ENCODE results near the gene IL22RA2. TPM values are rescaled to one million over a fixed set of nuclear protein-coding genes. Genes with fewer than 3 reads are reported as not detected.

Gene IL22RA2
- total RNA-seq, 1 experiment from 2014 or later: not detected

DNA sequence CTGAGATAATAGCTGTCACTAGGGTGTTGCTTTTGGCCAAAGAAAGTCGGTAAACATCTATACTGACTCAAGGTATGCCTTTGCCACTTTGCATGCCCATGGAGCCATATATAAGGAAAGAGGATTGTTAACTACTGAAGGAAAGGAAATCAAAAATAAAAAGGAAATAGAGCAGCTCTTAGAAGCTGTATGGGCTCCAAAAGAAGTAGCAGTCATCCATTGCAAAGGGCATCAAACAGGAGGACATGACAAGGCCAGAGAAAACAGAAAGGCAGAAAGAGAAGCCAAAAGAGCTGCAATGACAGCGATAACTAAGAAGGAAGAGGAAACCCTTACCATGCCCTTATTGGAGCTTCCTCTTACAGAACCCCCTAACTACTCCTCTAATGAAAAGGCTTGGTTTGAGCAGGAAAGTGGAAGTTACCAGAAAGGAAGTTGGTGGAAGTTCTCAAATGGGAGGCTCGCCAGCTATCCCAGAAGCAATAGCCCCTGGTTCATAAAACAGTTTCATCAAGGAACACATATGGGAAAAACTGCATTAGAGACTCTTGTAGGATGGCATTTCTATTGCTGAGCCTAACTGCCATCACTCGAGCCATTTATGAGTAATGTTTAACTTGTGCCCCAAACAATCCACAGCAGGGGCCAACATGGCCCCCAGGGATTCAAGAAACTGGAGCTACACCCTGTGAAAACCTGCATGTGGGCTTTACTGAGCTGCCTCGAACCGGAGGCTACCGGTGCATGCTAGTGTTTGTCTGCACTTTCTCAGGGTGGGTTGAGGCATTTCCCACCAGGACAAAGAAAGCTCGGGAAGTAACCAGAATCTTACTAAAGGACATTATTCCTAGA is 7.0 kb downstream of the IL22RA2 start:
- H3K27me3 ChIP-seq (replicated peaks; ENCODE audit: control insufficient read depth, insufficient read depth, low read length): no peaks in the 10 kb centered on the region
- peaks cover 5% of the 10 kb centered on the region; the same call in 1 of the 2 replicates for H3K4me1 ChIP-seq
- TF ChIP-seq, protein P1, sequence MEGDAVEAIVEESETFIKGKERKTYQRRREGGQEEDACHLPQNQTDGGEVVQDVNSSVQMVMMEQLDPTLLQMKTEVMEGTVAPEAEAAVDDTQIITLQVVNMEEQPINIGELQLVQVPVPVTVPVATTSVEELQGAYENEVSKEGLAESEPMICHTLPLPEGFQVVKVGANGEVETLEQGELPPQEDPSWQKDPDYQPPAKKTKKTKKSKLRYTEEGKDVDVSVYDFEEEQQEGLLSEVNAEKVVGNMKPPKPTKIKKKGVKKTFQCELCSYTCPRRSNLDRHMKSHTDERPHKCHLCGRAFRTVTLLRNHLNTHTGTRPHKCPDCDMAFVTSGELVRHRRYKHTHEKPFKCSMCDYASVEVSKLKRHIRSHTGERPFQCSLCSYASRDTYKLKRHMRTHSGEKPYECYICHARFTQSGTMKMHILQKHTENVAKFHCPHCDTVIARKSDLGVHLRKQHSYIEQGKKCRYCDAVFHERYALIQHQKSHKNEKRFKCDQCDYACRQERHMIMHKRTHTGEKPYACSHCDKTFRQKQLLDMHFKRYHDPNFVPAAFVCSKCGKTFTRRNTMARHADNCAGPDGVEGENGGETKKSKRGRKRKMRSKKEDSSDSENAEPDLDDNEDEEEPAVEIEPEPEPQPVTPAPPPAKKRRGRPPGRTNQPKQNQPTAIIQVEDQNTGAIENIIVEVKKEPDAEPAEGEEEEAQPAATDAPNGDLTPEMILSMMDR (IDR thresholded peaks at IDR 0.05; ENCODE audit: insufficient read depth in 1 of 2, low read depth in 1 of 2, low read length in 1 of 2, severe bottlenecking in 1 of 2, unreplicated experiment in 1 of 2): no peak
- peaks cover 62% of the 10 kb centered on the region for H3K9me3 Mint-ChIP-seq (ENCODE audit: unreplicated experiment)
- H3K9me3 ChIP-seq: peaks cover 30% of the 10 kb centered on the region
- H3K27ac Mint-ChIP-seq (ENCODE audit: unreplicated experiment): no peak overlapping the region
- no peak overlapping the region for H3K4me3 ChIP-seq (ENCODE audit: low read depth, low read length)
- no peak overlapping the region for H3K4me3 Mint-ChIP-seq (ENCODE audit: unreplicated experiment)
- BruUV-seq (replicated peaks): no TSS peak
- intact Hi-C loops (cut with micrococcal nuclease; ENCODE audit: unreplicated experiment): no loop called here
- ChIA-PET CTCF (interaction anchor here (0.6 kb wide), 1 partner anchor 73 kb away, joined by 3 read pairs; no protein-coding TSS in a partner anchor), POLR2A (no interaction called here)
- DNase-seq: no peak
- H3K36me3 ChIP-seq (ENCODE audit: control insufficient read depth, insufficient read depth, low read length): no peaks in the 10 kb centered on the region
- no peaks in the 10 kb centered on the region for H3K36me3 Mint-ChIP-seq (ENCODE audit: insufficient read depth, unreplicated experiment)
- H3K4me1 Mint-ChIP-seq (ENCODE audit: low read depth, unreplicated experiment): no peaks in the 10 kb centered on the region
- H3K27me3 Mint-ChIP-seq (ENCODE audit: insufficient read depth, unreplicated experiment): no peaks in the 10 kb centered on the region

DNA sequence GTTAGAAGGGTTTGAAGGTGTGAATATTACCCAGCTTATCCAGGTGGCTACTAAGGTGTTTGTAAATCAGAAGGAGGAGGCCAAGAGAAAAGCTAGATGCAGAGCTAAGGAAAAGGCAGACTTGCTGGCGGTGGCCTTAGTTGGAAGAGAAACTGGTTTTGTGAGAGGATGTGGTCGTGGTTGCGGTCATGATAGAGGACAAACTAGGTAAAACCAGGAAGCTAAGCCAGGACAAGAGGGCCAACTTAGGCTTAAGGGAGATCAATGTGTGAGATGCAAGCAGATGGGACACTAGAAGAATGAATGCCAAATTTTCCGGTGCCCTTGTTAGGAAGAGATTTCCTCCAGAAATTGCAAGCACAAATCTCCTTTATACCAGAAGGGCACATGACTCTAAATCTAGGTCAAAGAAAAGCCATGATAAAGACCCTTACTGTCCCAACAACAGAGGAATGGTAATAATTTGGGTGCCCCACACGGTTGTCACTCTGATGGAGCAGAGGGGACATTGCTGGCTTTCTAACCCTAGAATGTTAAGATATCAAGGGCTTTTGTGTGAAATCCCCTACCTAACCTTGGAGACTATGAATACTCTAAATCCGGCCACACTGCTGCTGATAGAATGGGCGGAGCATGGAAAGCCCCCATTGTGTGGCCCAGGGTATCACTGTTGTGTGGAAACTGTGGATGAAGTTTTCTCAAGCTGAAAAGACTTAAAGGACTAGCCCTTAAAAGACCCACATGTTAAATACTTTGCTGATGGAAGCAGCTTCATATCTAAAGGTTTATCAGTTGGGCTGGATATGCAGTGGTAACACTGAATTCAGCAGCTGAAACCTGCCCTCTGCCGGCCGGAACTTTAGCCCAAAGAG is 7.8 kb downstream of the IL22RA2 start:
- Mint-ChIP-seq H3K9me3 (ENCODE audit: unreplicated experiment) (peaks cover 67% of the 10 kb centered on the region), H3K36me3 (ENCODE audit: insufficient read depth, unreplicated experiment) (no peaks in the 10 kb centered on the region), H3K27ac (ENCODE audit: unreplicated experiment) (no peak overlapping the region), H3K4me1 (ENCODE audit: low read depth, unreplicated experiment) (no peaks in the 10 kb centered on the region), H3K27me3 (ENCODE audit: insufficient read depth, unreplicated experiment) (no peaks in the 10 kb centered on the region), H3K4me3 (ENCODE audit: unreplicated experiment) (no peak overlapping the region)
- ChIA-PET CTCF (interaction anchor here (0.6 kb wide), 1 partner anchor 74 kb away, joined by 3 read pairs; no protein-coding TSS in a partner anchor), POLR2A (no interaction called here)
- intact Hi-C loops (cut with micrococcal nuclease; ENCODE audit: unreplicated experiment): no loop called here
- no peak overlapping the region for H3K4me3 ChIP-seq (ENCODE audit: low read depth, low read length)
- no peak for DNase-seq
- no peaks in the 10 kb centered on the region for H3K36me3 ChIP-seq (ENCODE audit: control insufficient read depth, insufficient read depth, low read length)
- TF ChIP-seq, protein P1 (IDR thresholded peaks at IDR 0.05; ENCODE audit: insufficient read depth in 1 of 2, low read depth in 1 of 2, low read length in 1 of 2, severe bottlenecking in 1 of 2, unreplicated experiment in 1 of 2): no peak
- no peaks in the 10 kb centered on the region for H3K27me3 ChIP-seq (replicated peaks; ENCODE audit: control insufficient read depth, insufficient read depth, low read length)
- peaks cover 26% of the 10 kb centered on the region for H3K9me3 ChIP-seq
- peaks cover 8% of the 10 kb centered on the region for H3K4me1 ChIP-seq
- BruUV-seq (replicated peaks): no TSS peak

DNA sequence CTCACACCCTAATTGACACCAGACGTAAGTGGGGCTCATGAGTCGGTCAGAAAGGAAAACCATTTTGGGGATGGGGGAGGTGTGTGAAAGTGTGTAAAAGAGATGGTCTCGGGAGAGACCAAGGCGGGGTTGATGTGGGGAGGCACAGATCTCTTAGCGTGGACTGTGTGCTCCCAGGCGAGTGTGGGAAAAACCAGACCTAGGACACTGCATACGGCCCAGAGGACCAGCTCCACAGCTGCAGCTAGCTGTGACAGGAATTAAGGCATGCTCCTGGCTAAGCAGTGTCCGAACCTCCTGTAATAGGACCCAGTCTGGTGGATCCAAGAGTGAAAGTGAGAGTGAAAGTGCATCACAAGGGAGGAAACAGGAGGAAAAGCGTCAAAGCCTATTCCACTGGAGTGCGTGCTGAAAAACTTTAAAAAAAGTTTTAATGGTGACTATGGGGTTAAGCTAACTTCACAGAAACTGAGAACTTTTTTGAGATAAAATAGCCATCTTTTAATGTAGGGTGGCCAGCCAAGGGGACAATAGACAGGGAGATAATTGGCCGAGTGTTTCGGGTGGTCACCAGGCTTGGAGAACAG is 9.6 kb downstream of the IL22RA2 start:
- no peaks in the 10 kb centered on the region for H3K27me3 Mint-ChIP-seq (ENCODE audit: insufficient read depth, unreplicated experiment)
- DNase-seq: no peak
- peaks cover 71% of the 10 kb centered on the region for H3K9me3 Mint-ChIP-seq (ENCODE audit: unreplicated experiment)
- no peak overlapping the region for H3K27ac Mint-ChIP-seq (ENCODE audit: unreplicated experiment)
- H3K27me3 ChIP-seq (replicated peaks; ENCODE audit: control insufficient read depth, insufficient read depth, low read length): no peaks in the 10 kb centered on the region
- H3K4me3 ChIP-seq (ENCODE audit: low read depth, low read length): no peak overlapping the region
- ChIA-PET CTCF (no interaction called here), POLR2A (no interaction called here)
- no TSS peak for BruUV-seq (replicated peaks)
- H3K36me3 Mint-ChIP-seq (ENCODE audit: insufficient read depth, unreplicated experiment): no peaks in the 10 kb centered on the region
- intact Hi-C loops (cut with micrococcal nuclease; ENCODE audit: unreplicated experiment): no loop called here
- H3K4me1 Mint-ChIP-seq (ENCODE audit: low read depth, unreplicated experiment): no peaks in the 10 kb centered on the region
- H3K4me3 Mint-ChIP-seq (ENCODE audit: unreplicated experiment): no peak overlapping the region
- H3K36me3 ChIP-seq (ENCODE audit: control insufficient read depth, insufficient read depth, low read length): no peaks in the 10 kb centered on the region
- peaks cover 6% of the 10 kb centered on the region; the same call in 1 of the 2 replicates for H3K4me1 ChIP-seq
- TF ChIP-seq, protein P1 (IDR thresholded peaks at IDR 0.05; ENCODE audit: insufficient read depth in 1 of 2, low read depth in 1 of 2, low read length in 1 of 2, severe bottlenecking in 1 of 2, unreplicated experiment in 1 of 2): no peak
- H3K9me3 ChIP-seq: peaks cover 18% of the 10 kb centered on the region; the same call in 1 of the 2 replicates
